GM23338 (cell line): ENCODE data around the gene XRN1. TPM values are rescaled to one million over a fixed set of nuclear protein-coding genes. Genes with fewer than 3 reads are reported as not detected.

Source experiments
- ATAC-seq: fragments of 200-7000 bp; cut with Tn5 transposase; 3 replicates; pipeline ENCODE4 v1.9.1; 2020
- DNase-seq: peaks from one replicate; pipeline ENCODE4 v3.0.0-alpha.2; 2015; ENCODE audit warnings: low spot score
- H2AFZ ChIP-seq: fragments of 200-600 bp; sonication (generic); 2 replicates; pipeline ENCODE4 v1.8.0; 2016; ENCODE audit warnings: antibody characterized with exemption, mild to moderate bottlenecking, moderate library complexity
- H3F3A ChIP-seq: fragments of 200-600 bp; sonication (generic); replicated peaks from 2 replicates; pipeline ENCODE4 v1.8.0; 2017; ENCODE audit warnings: antibody characterized with exemption, mixed run types, low read depth
- H3K27ac ChIP-seq: fragments of 200-600 bp; sonication (generic); 2 replicates; pipeline ENCODE4 v1.6.1; 2016; ENCODE audit warnings: low read depth
- H3K27me3 ChIP-seq: fragments of 200-600 bp; sonication (generic); 2 replicates; pipeline ENCODE4 v1.8.0; 2016; ENCODE audit warnings: mild to moderate bottlenecking, mixed run types, moderate library complexity; ENCODE audit not compliant: insufficient read depth
- H3K36me3 ChIP-seq: fragments of 200-600 bp; sonication (generic); 2 replicates; pipeline ENCODE4 v1.8.0; 2016; ENCODE audit warnings: mild to moderate bottlenecking; ENCODE audit not compliant: insufficient read depth
- H3K4me1 ChIP-seq: fragments of 200-600 bp; sonication (generic); 2 replicates; pipeline ENCODE4 v1.8.0; 2016; ENCODE audit warnings: mild to moderate bottlenecking, moderate library complexity; ENCODE audit not compliant: insufficient read depth
- H3K4me2 ChIP-seq: fragments of 200-600 bp; sonication (generic); 2 replicates; pipeline ENCODE4 v1.7.1; 2017; ENCODE audit warnings: mixed run types
- H3K4me3 ChIP-seq: fragments of 200-600 bp; sonication (generic); 2 replicates; pipeline ENCODE4 v1.6.1; 2016; ENCODE audit warnings: mixed run types
- H3K79me2 ChIP-seq: fragments of 200-600 bp; sonication (generic); replicated peaks from 2 replicates; pipeline ENCODE4 v1.8.0; 2017; ENCODE audit warnings: mild to moderate bottlenecking; ENCODE audit not compliant: insufficient read depth
- H3K9me2 ChIP-seq: fragments of 200-600 bp; sonication (generic); 2 replicates; pipeline ENCODE4 v1.8.0; 2017; ENCODE audit not compliant: insufficient read depth
- H4K20me1 ChIP-seq: fragments of 200-600 bp; sonication (generic); replicated peaks from 2 replicates; pipeline ENCODE4 v1.8.0; 2017; ENCODE audit warnings: mild to moderate bottlenecking; ENCODE audit not compliant: insufficient read depth
- H3K27ac Mint-ChIP-seq: 2 replicates; pipeline ENCODE4 v1.8.0; 2020; ENCODE audit warnings: inconsistent platforms, mild to moderate bottlenecking, moderate library complexity, mixed read lengths
- H3K27me3 Mint-ChIP-seq: 3 replicates; pipeline ENCODE4 v1.8.0; 2022; ENCODE audit warnings: low read depth, mild to moderate bottlenecking, moderate library complexity, mixed read lengths, inconsistent platforms; ENCODE audit not compliant: insufficient read depth, poor library complexity
- H3K36me3 Mint-ChIP-seq: 3 replicates; pipeline ENCODE4 v1.8.0; 2021; ENCODE audit warnings: low read depth, mild to moderate bottlenecking, inconsistent platforms, moderate library complexity, mixed read lengths
- H3K4me1 Mint-ChIP-seq: 3 replicates; pipeline ENCODE4 v1.8.0; 2020; ENCODE audit warnings: mild to moderate bottlenecking, inconsistent platforms, mixed read lengths
- H3K4me3 Mint-ChIP-seq: 3 replicates; pipeline ENCODE4 v1.8.0; 2021; ENCODE audit warnings: moderate library complexity, mild to moderate bottlenecking, inconsistent platforms, mixed read lengths
- H3K9me3 Mint-ChIP-seq: 3 replicates; pipeline ENCODE4 v1.8.0; 2020; ENCODE audit warnings: moderate library complexity, mild to moderate bottlenecking, inconsistent platforms, mixed read lengths
- ETS1 ChIP-seq: IDR thresholded peaks from 2 replicates; pipeline ENCODE4 v1.6.1; 2016; ENCODE audit warnings: antibody characterized with exemption
- JUNB ChIP-seq: IDR thresholded peaks from one replicate; pipeline ENCODE4 v1.6.1; 2016; ENCODE audit warnings: antibody characterized with exemption; ENCODE audit not compliant: unreplicated experiment
- NANOG ChIP-seq: IDR thresholded peaks from 2 replicates; pipeline ENCODE4 v1.6.1; 2016; ENCODE audit warnings: antibody characterized with exemption, borderline replicate concordance
- POLR2AphosphoS5 ChIP-seq: IDR thresholded peaks from 2 replicates; pipeline ENCODE4 v1.6.1; 2016; ENCODE audit warnings: antibody characterized with exemption, low read depth
- STAT1 ChIP-seq: IDR thresholded peaks from one replicate; pipeline ENCODE4 v1.6.1; 2016; ENCODE audit warnings: antibody characterized with exemption; ENCODE audit not compliant: unreplicated experiment
- ZNF331 ChIP-seq: fragments of 250-450 bp; sonication (Bioruptor Pico); IDR thresholded peaks from 2 replicates; pipeline ENCODE4 v1.5.0; 2020; ENCODE audit warnings: low read depth, mild to moderate bottlenecking, moderate library complexity
- ZNF462 ChIP-seq: fragments of 250-450 bp; sonication (Bioruptor Pico); IDR thresholded peaks from 2 replicates; pipeline ENCODE4 v1.5.0; 2020; ENCODE audit warnings: mild to moderate bottlenecking, moderate library complexity
- polyA plus RNA-seq: library from polyadenylated mRNA; unstranded; fragments of >200 nt; fragmentation: Nextera tagmentation; extraction: Ambion mirVana; gene quantifications from 2 replicates; pipeline ENCODE4 v1.2.1, GENCODE V29; 2016
- total RNA-seq: library from RNA; depleted of rRNA; stranded (reverse); fragments of >200 nt; shearing (Covaris generic); gene quantifications from 2 replicates; pipeline ENCODE4 v1.2.3, GENCODE V29; 2014
- TF ChIP-seq, protein P1 (sequence below): IDR thresholded peaks from one replicate; pipeline ENCODE4 v1.6.1; 2018; ENCODE audit warnings: antibody characterized with exemption; ENCODE audit not compliant: unreplicated experiment

Gene XRN1
- total and polyA plus RNA-seq, 2 experiments from 2014 or later: 10.9 to 16.6 TPM

DNA sequence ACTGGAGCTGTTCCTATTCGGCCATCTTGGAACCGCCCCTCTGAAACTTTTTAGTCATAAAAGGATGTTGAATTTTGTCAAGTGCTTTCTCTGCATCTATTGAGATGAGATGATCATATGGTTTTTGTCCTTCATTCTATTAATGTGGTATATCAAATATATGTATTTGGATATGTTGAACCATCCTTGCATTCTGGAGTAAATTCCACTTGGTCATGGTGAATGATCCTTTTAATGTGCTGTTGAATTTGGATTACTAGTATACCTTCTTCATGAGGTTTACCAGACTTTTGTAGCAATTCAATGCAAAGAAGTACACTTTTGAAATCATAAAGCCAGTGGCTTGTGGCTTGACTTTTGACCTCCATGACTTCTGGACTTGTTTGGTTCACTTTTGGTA is 33.4 kb upstream of the XRN1 start (continued):
- TF ChIP-seq ZNF462: no peak
- TF ChIP-seq ZNF331: no peak
- no peak for TF ChIP-seq ETS1

DNA sequence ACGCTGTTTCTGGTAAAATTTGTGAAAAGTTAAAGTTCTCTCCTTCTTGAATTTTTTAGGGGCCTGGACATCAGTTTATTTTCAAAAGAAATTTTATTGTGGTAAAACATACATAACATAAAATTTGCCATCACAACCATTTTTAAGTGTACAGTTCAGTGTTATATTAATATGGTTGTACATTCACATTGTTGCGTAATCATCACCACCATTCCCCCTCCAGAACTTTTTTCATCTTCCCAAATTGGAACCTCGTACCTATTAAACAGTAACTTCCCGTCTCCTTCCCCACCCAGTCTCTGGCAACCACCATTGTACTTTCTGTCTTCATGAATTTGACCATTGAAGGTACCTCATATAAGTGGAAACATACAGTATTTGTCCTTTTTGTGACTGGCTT is 23.0 kb upstream of the XRN1 start:
- H3K27ac ChIP-seq: no peak overlapping the region
- peaks cover 9% of the 10 kb centered on the region; the same call in 2 of the 3 replicates for H3K36me3 Mint-ChIP-seq
- no peaks in the 10 kb centered on the region for H3K9me2 ChIP-seq
- H3F3A ChIP-seq: no peaks in the 10 kb centered on the region
- H3K27ac Mint-ChIP-seq: no peak overlapping the region
- no peak overlapping the region for H2AFZ ChIP-seq
- no peaks in the 10 kb centered on the region for H3K4me1 Mint-ChIP-seq
- H3K27me3 Mint-ChIP-seq: no peaks in the 10 kb centered on the region
- H3K36me3 ChIP-seq: no peaks in the 10 kb centered on the region
- H3K27me3 ChIP-seq: no peaks in the 10 kb centered on the region
- no peak for TF ChIP-seq ETS1
- TF ChIP-seq ZNF331: no peak
- TF ChIP-seq, protein P1, sequence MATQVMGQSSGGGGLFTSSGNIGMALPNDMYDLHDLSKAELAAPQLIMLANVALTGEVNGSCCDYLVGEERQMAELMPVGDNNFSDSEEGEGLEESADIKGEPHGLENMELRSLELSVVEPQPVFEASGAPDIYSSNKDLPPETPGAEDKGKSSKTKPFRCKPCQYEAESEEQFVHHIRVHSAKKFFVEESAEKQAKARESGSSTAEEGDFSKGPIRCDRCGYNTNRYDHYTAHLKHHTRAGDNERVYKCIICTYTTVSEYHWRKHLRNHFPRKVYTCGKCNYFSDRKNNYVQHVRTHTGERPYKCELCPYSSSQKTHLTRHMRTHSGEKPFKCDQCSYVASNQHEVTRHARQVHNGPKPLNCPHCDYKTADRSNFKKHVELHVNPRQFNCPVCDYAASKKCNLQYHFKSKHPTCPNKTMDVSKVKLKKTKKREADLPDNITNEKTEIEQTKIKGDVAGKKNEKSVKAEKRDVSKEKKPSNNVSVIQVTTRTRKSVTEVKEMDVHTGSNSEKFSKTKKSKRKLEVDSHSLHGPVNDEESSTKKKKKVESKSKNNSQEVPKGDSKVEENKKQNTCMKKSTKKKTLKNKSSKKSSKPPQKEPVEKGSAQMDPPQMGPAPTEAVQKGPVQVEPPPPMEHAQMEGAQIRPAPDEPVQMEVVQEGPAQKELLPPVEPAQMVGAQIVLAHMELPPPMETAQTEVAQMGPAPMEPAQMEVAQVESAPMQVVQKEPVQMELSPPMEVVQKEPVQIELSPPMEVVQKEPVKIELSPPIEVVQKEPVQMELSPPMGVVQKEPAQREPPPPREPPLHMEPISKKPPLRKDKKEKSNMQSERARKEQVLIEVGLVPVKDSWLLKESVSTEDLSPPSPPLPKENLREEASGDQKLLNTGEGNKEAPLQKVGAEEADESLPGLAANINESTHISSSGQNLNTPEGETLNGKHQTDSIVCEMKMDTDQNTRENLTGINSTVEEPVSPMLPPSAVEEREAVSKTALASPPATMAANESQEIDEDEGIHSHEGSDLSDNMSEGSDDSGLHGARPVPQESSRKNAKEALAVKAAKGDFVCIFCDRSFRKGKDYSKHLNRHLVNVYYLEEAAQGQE: no peak
- TF ChIP-seq POLR2AphosphoS5: no peak
- TF ChIP-seq NANOG: no peak
- TF ChIP-seq STAT1: no peak
- no peak for TF ChIP-seq JUNB
- no peak for DNase-seq
- no peaks in the 10 kb centered on the region for H3K79me2 ChIP-seq
- no peak overlapping the region for H3K4me3 ChIP-seq
- H4K20me1 ChIP-seq: no peaks in the 10 kb centered on the region
- no peak for ATAC-seq
- H3K9me3 Mint-ChIP-seq: peaks cover 10% of the 10 kb centered on the region; the same call in 2 of the 3 replicates
- no peak overlapping the region for H3K4me2 ChIP-seq
- no peak overlapping the region for H3K4me3 Mint-ChIP-seq
- no peaks in the 10 kb centered on the region for H3K4me1 ChIP-seq
